ENCODE measurements around the gene GGT5.

GRCh38 chr22:24209016-24209415, 35.9 kb downstream of the GGT5 start:
- TF ChIP-seq CTCF (IDR thresholded peaks at IDR 0.05; ENCODE audit: low read depth, low read length), result no peak
- no peak for TF ChIP-seq EZH2phosphoT487 (IDR thresholded peaks at IDR 0.05; ENCODE audit: low read depth)

Data from OCI-LY3 (cell line).